Measurements from ENCODE around the gene AMER3. TPM values are rescaled to one million over a fixed set of nuclear protein-coding genes. Genes with fewer than 3 reads are reported as not detected.
"Not testable (repeated sequence)": the region's sequence is repeated elsewhere in the genome, so short reads cannot be mapped to it uniquely, and the experiment has no call there.

AMER3 gene
- not detected for total RNA-seq

- H3K4me3 Mint-ChIP-seq: peak within 1 kb of the TSS; percentile 55
Observed at GRCh38 chr2:130755256-130756052, at the start of gene AMER3. TSS of gene AMER3 (plus strand) at chr2:130755540. CDS start at chr2:130762073, 6,533 bp downstream.

DNA sequence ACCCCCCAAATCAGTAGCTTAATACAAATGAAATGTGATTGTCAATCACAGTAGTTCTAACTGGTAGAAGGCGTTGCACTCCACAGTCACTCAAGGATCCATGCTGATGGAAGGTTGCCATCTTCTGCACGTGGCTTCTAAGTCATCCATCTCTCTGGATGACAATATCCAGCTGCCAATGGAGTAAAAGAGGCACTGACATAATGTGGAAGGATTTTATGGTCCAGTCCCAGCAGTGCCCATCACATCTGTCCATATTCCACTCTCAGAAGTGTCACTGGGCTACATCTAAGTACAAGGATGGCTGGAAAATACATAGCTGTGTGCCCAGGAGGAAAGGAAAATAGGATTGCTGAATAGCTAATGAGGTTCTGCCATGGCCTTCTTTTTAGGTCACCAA lies 40.5 kb upstream of the AMER3 start:
- ATAC-seq; H3K4me1 Mint-ChIP-seq (ENCODE audit: low read depth in 2 of 2); H3K27ac Mint-ChIP-seq; DNase-seq (ENCODE audit: low spot score); H3K36me3 Mint-ChIP-seq; H3K4me3 Mint-ChIP-seq; H3K27me3 Mint-ChIP-seq; H3K9me3 Mint-ChIP-seq: not testable (repeated sequence)

More at GRCh38 chr2:130755256-130756052, at the start of gene AMER3:
- H3K9me3 Mint-ChIP-seq: no peaks in the 10 kb centered on the region
- peaks cover 35 to 44% of the 10 kb centered on the region in 2 donors for H3K27me3 Mint-ChIP-seq
- DNase-seq (ENCODE audit: low spot score): no peak
- H3K4me1 Mint-ChIP-seq (ENCODE audit: low read depth in 2 of 2): peaks cover 0 to 6% of the 10 kb centered on the region in 2 donors
- no peaks in the 10 kb centered on the region for H3K36me3 Mint-ChIP-seq
- H3K27ac Mint-ChIP-seq: no peak within 1 kb of the TSS
- ATAC-seq: peak; percentile 7 to 36

GRCh38 chr2:130720036-130720435 lies 35.3 kb upstream of the AMER3 start:
- Mint-ChIP-seq H3K4me1 (ENCODE audit: low read depth in 2 of 2) (no peaks in the 10 kb centered on the region), H3K4me3 (no peak overlapping the region), H3K27ac (no peak overlapping the region), H3K36me3 (no peaks in the 10 kb centered on the region), H3K9me3 (peaks cover 3% of the 10 kb centered on the region), H3K27me3 (peaks cover 8 to 12% of the 10 kb centered on the region in 2 donors)
- no peak for DNase-seq (ENCODE audit: low spot score)
- no peak for ATAC-seq

- no peaks in the 10 kb centered on the region for H3K4me1 Mint-ChIP-seq (ENCODE audit: low read depth in 2 of 2)
Observed at GRCh38 chr2:130720528-130720927, 34.8 kb upstream of the AMER3 start.

DNA sequence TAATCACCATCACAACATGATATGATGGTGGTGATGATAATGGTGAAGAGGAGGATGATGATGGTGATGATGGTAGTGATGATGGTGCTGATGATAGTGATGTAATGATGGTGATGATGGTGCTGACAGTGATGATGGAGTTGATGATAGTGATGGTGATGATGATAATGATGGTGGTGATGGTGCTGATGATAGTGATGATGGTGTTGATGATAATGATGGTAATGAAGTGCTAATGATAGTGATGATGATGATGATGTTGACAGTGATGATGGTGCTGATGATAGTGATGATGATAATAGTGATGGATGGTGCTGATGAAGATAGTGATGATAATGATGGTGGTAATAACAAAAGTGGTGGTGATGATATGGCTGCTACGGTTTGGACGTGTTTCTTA lies 30.9 kb upstream of the AMER3 start:
- Mint-ChIP-seq H3K36me3 (no peaks in the 10 kb centered on the region), H3K4me3 (no peak overlapping the region), H3K27me3 (peaks cover 8 to 12% of the 10 kb centered on the region in 2 donors), H3K9me3 (peaks cover 3% of the 10 kb centered on the region), H3K27ac (no peak overlapping the region), H3K4me1 (ENCODE audit: low read depth in 2 of 2) (peaks cover 2 to 3% of the 10 kb centered on the region in 2 donors)
- no peak for DNase-seq (ENCODE audit: low spot score)
- ATAC-seq: no peak

More at GRCh38 chr2:130720528-130720927, 34.8 kb upstream of the AMER3 start:
- H3K4me3 Mint-ChIP-seq: no peak overlapping the region
- peaks cover 3% of the 10 kb centered on the region for H3K9me3 Mint-ChIP-seq
- no peak for DNase-seq (ENCODE audit: low spot score)
- no peaks in the 10 kb centered on the region for H3K36me3 Mint-ChIP-seq
- peaks cover 8 to 12% of the 10 kb centered on the region in 2 donors for H3K27me3 Mint-ChIP-seq
- no peak for ATAC-seq
- H3K27ac Mint-ChIP-seq: no peak overlapping the region

- no peaks in the 10 kb centered on the region for H3K36me3 Mint-ChIP-seq
- H3K4me3 Mint-ChIP-seq: peak overlapping the region; percentile 71
- DNase-seq (ENCODE audit: low spot score) (no peak), ATAC-seq (no peak)
- H3K27ac Mint-ChIP-seq: peak overlapping the region; percentile 58 to 76
- H3K9me3 Mint-ChIP-seq: peaks cover 3% of the 10 kb centered on the region
- peaks cover 4 to 9% of the 10 kb centered on the region in 2 donors for H3K4me1 Mint-ChIP-seq (ENCODE audit: low read depth in 2 of 2)
- H3K27me3 Mint-ChIP-seq: peaks cover 0 to 4% of the 10 kb centered on the region in 2 donors
Observed at GRCh38 chr2:130726614-130727180, 28.6 kb upstream of the AMER3 start.

DNA sequence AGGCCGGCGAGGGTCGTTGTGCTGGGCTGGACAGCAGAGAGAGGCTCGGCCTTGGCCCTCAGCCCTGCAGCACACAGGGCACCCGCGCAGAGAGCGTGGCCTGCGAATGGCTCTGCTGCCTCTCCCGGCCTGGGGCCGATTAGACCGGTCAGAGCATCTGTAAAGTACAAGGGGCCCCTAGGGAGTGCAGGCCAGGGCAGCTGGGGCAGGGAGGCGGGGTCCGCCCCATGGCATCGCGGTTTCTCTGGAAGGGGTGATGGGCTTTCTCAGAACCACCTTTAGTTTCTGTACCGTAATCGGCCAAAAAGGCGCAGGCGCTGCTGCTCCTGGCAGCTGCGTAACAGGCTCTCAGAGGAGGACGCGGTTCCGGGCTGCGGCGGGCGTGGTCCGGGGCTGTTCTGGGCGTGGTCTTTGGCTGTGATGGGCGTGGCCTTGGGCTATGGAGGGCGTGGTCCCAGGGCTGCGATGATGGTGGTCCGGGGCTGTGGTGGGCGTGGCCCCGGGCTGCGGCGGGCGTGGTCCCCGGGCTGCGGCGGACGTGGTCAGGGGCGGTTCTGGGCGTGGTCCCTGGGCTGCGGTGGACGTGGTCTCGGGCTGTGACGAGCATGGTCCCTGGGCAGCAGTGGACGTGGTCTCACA lies 27.9 kb upstream of the AMER3 start:
- DNase-seq (ENCODE audit: low spot score): peak; percentile 92
- peaks cover 2% of the 10 kb centered on the region for H3K9me3 Mint-ChIP-seq
- H3K36me3 Mint-ChIP-seq: no peaks in the 10 kb centered on the region
- H3K27me3 Mint-ChIP-seq: peaks cover 0 to 2% of the 10 kb centered on the region in 2 donors
- ATAC-seq: peak; percentile 96 to 97
- peaks cover 4 to 9% of the 10 kb centered on the region in 2 donors for H3K4me1 Mint-ChIP-seq (ENCODE audit: low read depth in 2 of 2)
- H3K27ac Mint-ChIP-seq: peak overlapping the region; percentile 58 to 76
- H3K4me3 Mint-ChIP-seq: peak overlapping the region; percentile 71

DNA sequence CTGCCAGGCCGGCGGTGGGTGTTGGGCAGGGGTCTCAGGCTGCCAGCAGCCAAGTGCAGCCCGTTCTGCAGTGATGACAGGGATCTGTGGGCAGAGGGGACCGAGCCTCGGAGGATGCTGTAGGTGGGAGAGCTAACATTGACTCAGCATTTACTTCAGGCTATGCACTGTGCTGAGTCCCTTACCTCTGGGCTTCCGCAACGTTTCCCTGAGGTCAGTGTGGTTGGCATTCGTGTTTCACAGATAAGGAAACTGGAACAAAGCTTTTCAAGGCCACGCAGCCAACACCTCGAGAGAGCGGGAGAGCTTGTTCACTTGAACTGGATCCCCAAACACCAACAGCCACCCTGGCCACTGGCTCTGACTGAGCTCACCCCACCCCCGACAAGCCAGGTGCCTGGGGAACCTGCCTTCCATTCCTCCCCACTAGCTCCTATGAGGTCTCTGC lies 27.3 kb upstream of the AMER3 start:
- peaks cover 4 to 9% of the 10 kb centered on the region in 2 donors for H3K4me1 Mint-ChIP-seq (ENCODE audit: low read depth in 2 of 2)
- ATAC-seq (peak; percentile 69), DNase-seq (ENCODE audit: low spot score) (peak; percentile 63)
- H3K9me3 Mint-ChIP-seq: no peaks in the 10 kb centered on the region
- no peaks in the 10 kb centered on the region for H3K36me3 Mint-ChIP-seq
- H3K27me3 Mint-ChIP-seq: no peaks in the 10 kb centered on the region
- peak overlapping the region in 1 of 2 donors; percentile 76 for H3K27ac Mint-ChIP-seq
- H3K4me3 Mint-ChIP-seq: peak overlapping the region; percentile 71

DNA sequence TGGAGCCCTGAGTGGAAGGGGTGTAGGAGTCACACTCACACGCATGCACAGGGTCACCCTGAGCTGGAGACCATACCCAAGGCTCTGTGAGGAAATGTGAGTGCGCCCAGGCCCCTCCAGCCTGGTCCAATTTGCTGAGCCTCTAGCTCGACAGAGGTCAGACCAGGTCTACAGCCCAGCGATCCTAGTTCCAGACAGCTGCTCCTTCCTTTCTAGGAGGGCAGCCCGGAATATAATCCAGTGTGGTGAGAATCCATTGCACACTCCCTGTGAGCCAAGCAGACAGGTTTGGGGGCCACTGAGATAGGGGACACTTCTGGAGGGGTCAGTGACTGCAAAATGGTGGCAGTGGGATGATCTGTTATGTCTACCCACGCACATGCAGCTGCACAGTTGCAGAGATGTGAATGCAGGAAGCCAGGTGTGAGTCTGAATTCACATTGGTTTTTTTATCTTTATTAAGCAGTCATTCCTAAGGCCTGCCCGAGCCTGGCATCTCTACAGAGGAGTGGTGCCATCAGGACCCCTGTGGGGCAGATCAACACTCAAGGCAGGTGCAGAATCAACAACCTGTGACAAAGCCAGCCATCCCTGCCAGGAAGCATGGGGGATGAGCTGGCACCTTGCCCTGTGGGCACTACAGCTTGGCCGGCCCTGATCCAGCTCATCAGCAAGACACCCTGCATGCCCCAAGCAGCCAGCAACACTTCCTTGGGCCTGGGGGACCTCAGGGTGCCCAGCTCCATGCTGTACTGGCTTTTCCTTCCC lies 26.6 kb upstream of the AMER3 start, which contains the start of gene GPR148:
Gene GPR148, plus strand, starts transcription at position 522 of the 768 bp plus-strand sequence. Its CDS starts 82 bp downstream, at position 604.
- H3K4me3 Mint-ChIP-seq: peak within 1 kb of the TSS; percentile 71
- H3K4me1 Mint-ChIP-seq (ENCODE audit: low read depth in 2 of 2): peaks cover 4 to 9% of the 10 kb centered on the region in 2 donors
- no peak for ATAC-seq
- no peak for DNase-seq (ENCODE audit: low spot score)
- H3K36me3 Mint-ChIP-seq: no peaks in the 10 kb centered on the region
- H3K27ac Mint-ChIP-seq: peak within 1 kb of the TSS; percentile 22 to 76
- no peaks in the 10 kb centered on the region for H3K9me3 Mint-ChIP-seq
- H3K27me3 Mint-ChIP-seq: no peaks in the 10 kb centered on the region

- no peak for ATAC-seq
- Mint-ChIP-seq H3K4me3 (peak overlapping the region; percentile 2), H3K27me3 (no peaks in the 10 kb centered on the region), H3K9me3 (no peaks in the 10 kb centered on the region), H3K27ac (peak overlapping the region in 1 of 2 donors; percentile 22), H3K4me1 (ENCODE audit: low read depth in 2 of 2) (peaks cover 4 to 9% of the 10 kb centered on the region in 2 donors), H3K36me3 (no peaks in the 10 kb centered on the region)
- no peak for DNase-seq (ENCODE audit: low spot score)
Observed at GRCh38 chr2:130729322-130730299, 25.7 kb upstream of the AMER3 start.

DNA sequence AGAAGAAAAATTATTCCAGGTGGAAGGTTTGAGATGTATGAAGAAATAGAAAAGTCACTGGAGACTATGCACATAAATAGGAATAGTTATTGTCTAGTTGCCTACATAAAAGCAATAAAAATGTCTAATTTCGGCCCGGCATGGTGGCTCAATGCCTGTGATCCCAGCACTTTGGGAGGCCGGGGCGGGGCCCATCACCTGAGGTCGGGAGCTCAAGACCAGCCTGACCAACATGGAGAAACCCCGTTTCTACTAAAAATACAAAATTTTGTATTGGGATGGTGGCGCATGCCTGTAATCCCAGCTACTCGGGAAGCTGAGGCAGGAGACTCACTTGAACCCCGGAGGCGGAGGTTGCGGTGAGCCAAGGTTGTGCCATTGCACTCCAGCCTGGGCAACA lies 23.1 kb upstream of the AMER3 start:
- DNase-seq (ENCODE audit: low spot score); H3K9me3 Mint-ChIP-seq; H3K4me1 Mint-ChIP-seq (ENCODE audit: low read depth in 2 of 2); H3K4me3 Mint-ChIP-seq; ATAC-seq; H3K36me3 Mint-ChIP-seq; H3K27ac Mint-ChIP-seq; H3K27me3 Mint-ChIP-seq: not testable (repeated sequence)

GRCh38 chr2:130735200-130735599 lies 20.1 kb upstream of the AMER3 start:
- ATAC-seq: no peak
- Mint-ChIP-seq H3K4me3 (no peak overlapping the region), H3K9me3 (no peaks in the 10 kb centered on the region), H3K27me3 (peaks cover 0 to 2% of the 10 kb centered on the region in 2 donors), H3K27ac (no peak overlapping the region), H3K4me1 (ENCODE audit: low read depth in 2 of 2) (peaks cover 0 to 4% of the 10 kb centered on the region in 2 donors), H3K36me3 (no peaks in the 10 kb centered on the region)
- no peak for DNase-seq (ENCODE audit: low spot score)
